ENCODE data around the gene UGGT2.

Gene UGGT2

GRCh38 chr13:95970878-95971277 lies 82.3 kb downstream of the UGGT2 start:
- no peak for TF ChIP-seq CTCF (IDR thresholded peaks at IDR 0.05)

GRCh38 chr13:95968906-95969305 lies 84.3 kb downstream of the UGGT2 start:
- TF ChIP-seq CTCF (IDR thresholded peaks at IDR 0.05) = no peak

GRCh38 chr13:95957331-95957730 lies 95.9 kb downstream of the UGGT2 start:
- TF ChIP-seq CTCF (IDR thresholded peaks at IDR 0.05) = no peak

- TF ChIP-seq CTCF (IDR thresholded peaks at IDR 0.05) = no peak
These were observed 96.5 kb downstream of the UGGT2 start for GRCh38 chr13:95956589-95957148.

- TF ChIP-seq CTCF (IDR thresholded peaks at IDR 0.05) = no peak
These were observed 97.5 kb downstream of the UGGT2 start for GRCh38 chr13:95955719-95956118.

GRCh38 chr13:95955255-95955654 lies 97.9 kb downstream of the UGGT2 start:
- no peak for TF ChIP-seq CTCF (IDR thresholded peaks at IDR 0.05)

GRCh38 chr13:95954266-95954665 lies 98.9 kb downstream of the UGGT2 start:
- no peak for TF ChIP-seq CTCF (IDR thresholded peaks at IDR 0.05)

- TF ChIP-seq CTCF (IDR thresholded peaks at IDR 0.05) = no peak
These were observed 103.1 kb downstream of the UGGT2 start for GRCh38 chr13:95950103-95950502.
